Upper lobe of left lung (tissue), 4 donors: ENCODE data around the gene RABL6.

Source experiments
- CTCF ChIP-seq, 6 experiments: fragments of 450-650 bp in 4 of 6; fragments of 200-600 bp in 2 of 6; sonication (generic) in 2 of 6; IDR thresholded peaks; one replicate each; pipeline ENCODE4 v1.5.1; 2016 to 2019; ENCODE audit warnings: antibody characterized with exemption in 6 of 6
- EP300 ChIP-seq, 4 donors: sonication (generic); formaldehyde crosslinking; IDR thresholded peaks; one replicate each; pipeline ENCODE4 v1.5.1; 2017; ENCODE audit warnings: antibody characterized with exemption in 4 of 4, control low read depth in 2 of 4

GRCh38 chr9:136867917-136868316 lies 60.2 kb downstream of the RABL6 start:
- TF ChIP-seq CTCF (IDR thresholded peaks at IDR 0.05), result no peak
- TF ChIP-seq EP300 (IDR thresholded peaks at IDR 0.05), result no peak
